ENCODE data around the gene DNER. TPM values are rescaled to one million over a fixed set of nuclear protein-coding genes. Genes with fewer than 3 reads are reported as not detected.
"Not testable (repeated sequence)": the region's sequence is repeated elsewhere in the genome, so short reads cannot be mapped to it uniquely, and the experiment has no call there.

The DNER gene
- polyA plus RNA-seq, 1 donor = 7.5 TPM

DNA sequence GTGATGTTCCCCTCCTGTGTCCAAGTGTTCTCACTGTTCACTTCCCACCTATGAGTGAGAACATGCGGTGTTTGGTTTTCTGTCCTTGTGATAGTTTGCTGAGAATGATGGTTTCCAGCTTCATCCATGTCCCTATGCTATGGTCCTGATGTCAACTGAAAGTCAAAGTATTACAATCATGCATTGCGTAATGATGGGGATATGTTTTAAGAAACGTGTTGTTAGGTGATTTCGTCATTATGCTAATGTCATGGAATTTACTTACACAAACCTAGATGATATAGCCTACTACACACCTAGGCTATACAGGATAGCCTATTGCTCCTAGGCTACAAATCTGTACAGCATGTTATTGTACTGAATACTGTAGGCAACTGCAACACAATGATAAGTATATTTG lies 207.7 kb downstream of the DNER start:
- H3K27ac ChIP-seq (ENCODE audit: low read length); H3K36me3 ChIP-seq (ENCODE audit: control insufficient read depth, insufficient read depth, low read length); H3K4me3 ChIP-seq (ENCODE audit: low read length); H3K4me1 ChIP-seq (ENCODE audit: control insufficient read depth, insufficient read depth, low read length); H3K27me3 ChIP-seq (ENCODE audit: control insufficient read depth, insufficient read depth, low read length); H3K9me3 ChIP-seq (ENCODE audit: control insufficient read depth, low read depth, low read length); DNase-seq: not testable (repeated sequence)
- WGBS (ENCODE audit: insufficient coverage, low lambda C conversion rate) = no CpG with 5 or more reads among the region's 4 CpGs

DNA sequence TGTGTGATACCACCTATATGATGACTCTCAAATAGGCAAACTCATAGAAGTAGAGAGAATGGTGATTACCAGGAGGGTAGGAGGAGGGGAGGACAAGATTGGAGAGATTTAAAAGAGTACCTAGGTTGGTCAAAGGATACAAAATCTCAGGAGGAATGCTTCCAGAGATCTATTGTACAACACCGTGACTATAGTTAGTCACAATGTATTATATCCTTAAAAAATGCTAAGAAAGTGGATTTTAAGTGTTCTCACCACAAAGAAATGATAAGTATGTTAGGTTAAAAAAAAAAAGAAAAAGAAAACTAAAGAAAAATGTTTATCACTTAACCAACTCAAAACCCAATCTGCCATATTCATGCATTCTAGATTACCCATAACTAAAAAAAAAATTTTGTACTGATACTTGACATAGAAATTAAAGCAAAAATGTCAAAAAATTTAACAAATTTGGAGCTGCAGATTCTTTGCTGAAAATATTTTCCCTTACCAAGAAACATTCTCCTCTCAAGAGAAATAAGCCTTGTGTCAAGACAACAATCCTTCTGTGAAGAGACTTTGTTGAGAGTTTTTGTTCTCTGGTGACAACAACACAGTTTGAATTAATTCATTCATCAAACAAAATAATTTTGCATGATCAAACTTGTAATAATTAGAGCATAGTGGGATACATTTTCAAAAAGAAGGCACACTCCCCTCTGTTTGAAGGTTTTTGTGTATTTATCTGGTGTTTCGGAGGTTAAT lies 213.1 kb downstream of the DNER start:
- H3K27ac ChIP-seq (ENCODE audit: low read length) = no peak overlapping the region
- no peak overlapping the region for H3K4me3 ChIP-seq (ENCODE audit: low read length)
- 93% methylated on average over 2 of the region's 2 CpGs for WGBS (ENCODE audit: insufficient coverage, low lambda C conversion rate)

DNA sequence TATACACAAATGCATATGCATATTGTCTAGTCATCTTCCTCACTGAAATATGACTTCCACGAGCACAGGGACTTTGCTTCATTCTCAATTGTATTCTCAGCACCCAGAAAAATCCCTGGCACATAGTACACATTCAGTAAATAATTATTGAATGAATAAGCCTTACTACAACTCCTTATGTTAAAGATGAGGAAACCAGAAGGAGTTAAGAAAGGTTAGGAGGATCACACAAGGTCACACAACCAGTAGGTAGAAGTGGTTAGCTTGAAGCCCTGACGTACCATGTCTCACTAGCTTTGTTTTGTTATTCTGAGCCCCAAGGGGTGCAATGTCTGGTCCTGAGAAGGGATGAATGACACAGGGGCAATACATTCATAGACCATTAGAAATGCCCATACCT lies 222.3 kb downstream of the DNER start:
- 60% methylated on average over 1 of the region's 2 CpGs for WGBS (ENCODE audit: insufficient coverage, low lambda C conversion rate)
- Histone ChIP-seq H3K4me1 (ENCODE audit: control insufficient read depth, insufficient read depth, low read length) (no peaks in the 10 kb centered on the region), H3K36me3 (ENCODE audit: control insufficient read depth, insufficient read depth, low read length) (no peaks in the 10 kb centered on the region), H3K9me3 (ENCODE audit: control insufficient read depth, low read depth, low read length) (no peaks in the 10 kb centered on the region), H3K27ac (ENCODE audit: low read length) (no peak overlapping the region), H3K27me3 (ENCODE audit: control insufficient read depth, insufficient read depth, low read length) (no peaks in the 10 kb centered on the region), H3K4me3 (ENCODE audit: low read length) (no peak overlapping the region)
- no peak for DNase-seq

More for the DNA sequence above, 213.1 kb downstream of the DNER start:
- Histone ChIP-seq H3K36me3 (ENCODE audit: control insufficient read depth, insufficient read depth, low read length) (no peaks in the 10 kb centered on the region), H3K4me1 (ENCODE audit: control insufficient read depth, insufficient read depth, low read length) (no peaks in the 10 kb centered on the region), H3K27me3 (ENCODE audit: control insufficient read depth, insufficient read depth, low read length) (no peaks in the 10 kb centered on the region), H3K9me3 (ENCODE audit: control insufficient read depth, low read depth, low read length) (no peaks in the 10 kb centered on the region)
- no peak for DNase-seq

DNA sequence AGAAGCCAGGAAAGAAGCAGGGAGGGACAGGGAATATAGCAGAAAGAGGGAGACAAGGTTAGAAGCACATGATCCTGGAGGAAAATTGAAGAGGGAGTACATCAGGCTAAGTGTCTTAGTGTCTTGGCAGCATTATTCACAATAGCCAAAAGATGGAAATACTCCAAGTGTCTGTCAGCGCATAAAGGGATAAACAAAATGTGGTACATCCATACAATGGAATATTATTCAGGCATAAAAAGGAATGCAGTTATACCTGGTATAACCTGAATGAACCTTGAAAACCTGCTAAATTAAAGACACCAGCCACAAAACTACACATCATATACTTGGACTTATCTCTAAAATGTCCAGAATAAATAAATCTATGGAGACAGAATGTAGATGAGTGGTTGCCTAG lies 224.2 kb downstream of the DNER start:
- H3K4me3 ChIP-seq (ENCODE audit: low read length) = no peak overlapping the region
- no peaks in the 10 kb centered on the region for H3K27me3 ChIP-seq (ENCODE audit: control insufficient read depth, insufficient read depth, low read length)
- no peaks in the 10 kb centered on the region for H3K36me3 ChIP-seq (ENCODE audit: control insufficient read depth, insufficient read depth, low read length)
- DNase-seq = no peak
- no peak overlapping the region for H3K27ac ChIP-seq (ENCODE audit: low read length)
- H3K4me1 ChIP-seq (ENCODE audit: control insufficient read depth, insufficient read depth, low read length) = no peaks in the 10 kb centered on the region
- no peaks in the 10 kb centered on the region for H3K9me3 ChIP-seq (ENCODE audit: control insufficient read depth, low read depth, low read length)
- WGBS (ENCODE audit: insufficient coverage, low lambda C conversion rate) = no CpG with 5 or more reads among the region's 1 CpG

DNA sequence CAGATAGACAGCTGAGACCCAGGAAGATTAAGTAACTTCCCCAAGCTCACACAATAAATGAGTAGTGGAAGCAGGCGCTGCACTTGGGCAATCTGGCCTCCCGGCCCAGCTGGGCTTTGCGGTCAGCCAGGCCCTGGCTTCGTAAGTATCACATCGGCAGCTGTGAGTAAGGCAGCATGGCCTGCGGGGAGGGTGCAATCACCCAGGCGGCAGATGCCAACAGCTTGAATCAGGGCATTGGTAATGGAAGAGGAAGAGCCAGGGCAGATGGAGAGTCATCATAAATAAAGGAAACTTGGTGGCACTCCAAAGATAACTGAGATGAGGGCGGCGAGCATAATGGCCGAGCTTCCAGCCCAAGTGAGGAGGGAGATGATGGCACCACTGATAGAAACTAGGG lies 225.3 kb downstream of the DNER start:
- H3K4me3 ChIP-seq (ENCODE audit: low read length) = no peak overlapping the region
- H3K36me3 ChIP-seq (ENCODE audit: control insufficient read depth, insufficient read depth, low read length) = no peaks in the 10 kb centered on the region
- H3K9me3 ChIP-seq (ENCODE audit: control insufficient read depth, low read depth, low read length) = no peaks in the 10 kb centered on the region
- no peak for DNase-seq
- no peaks in the 10 kb centered on the region for H3K27me3 ChIP-seq (ENCODE audit: control insufficient read depth, insufficient read depth, low read length)
- H3K4me1 ChIP-seq (ENCODE audit: control insufficient read depth, insufficient read depth, low read length) = no peaks in the 10 kb centered on the region
- 100% methylated on average over 2 of the region's 10 CpGs for WGBS (ENCODE audit: insufficient coverage, low lambda C conversion rate)
- H3K27ac ChIP-seq (ENCODE audit: low read length) = no peak overlapping the region

DNA sequence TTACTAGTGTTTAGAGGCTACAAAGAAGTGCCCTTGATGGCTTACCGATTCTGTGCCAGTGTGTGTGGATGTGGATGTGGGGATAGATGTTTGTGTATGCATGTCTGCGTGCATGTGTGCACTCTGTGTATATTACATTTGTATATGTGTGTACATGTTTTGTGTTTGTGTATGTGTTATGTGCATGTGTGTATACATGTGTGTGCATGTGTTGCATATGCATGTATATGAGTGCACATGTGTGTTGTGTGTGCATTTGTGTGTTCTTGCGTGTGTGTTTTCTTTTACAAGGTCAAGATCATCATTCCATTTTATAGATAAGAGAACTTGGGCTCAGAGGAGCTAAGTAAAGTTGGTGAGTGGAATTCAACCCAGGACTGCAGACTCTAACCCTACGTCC lies 226.1 kb downstream of the DNER start:
- H3K27me3 ChIP-seq (ENCODE audit: control insufficient read depth, insufficient read depth, low read length) = no peaks in the 10 kb centered on the region
- no peak overlapping the region for H3K27ac ChIP-seq (ENCODE audit: low read length)
- DNase-seq = no peak
- no peaks in the 10 kb centered on the region for H3K4me1 ChIP-seq (ENCODE audit: control insufficient read depth, insufficient read depth, low read length)
- H3K9me3 ChIP-seq (ENCODE audit: control insufficient read depth, low read depth, low read length) = no peaks in the 10 kb centered on the region
- H3K36me3 ChIP-seq (ENCODE audit: control insufficient read depth, insufficient read depth, low read length) = no peaks in the 10 kb centered on the region
- H3K4me3 ChIP-seq (ENCODE audit: low read length) = no peak overlapping the region
- no CpG with 5 or more reads among the region's 4 CpGs for WGBS (ENCODE audit: insufficient coverage, low lambda C conversion rate)

DNA sequence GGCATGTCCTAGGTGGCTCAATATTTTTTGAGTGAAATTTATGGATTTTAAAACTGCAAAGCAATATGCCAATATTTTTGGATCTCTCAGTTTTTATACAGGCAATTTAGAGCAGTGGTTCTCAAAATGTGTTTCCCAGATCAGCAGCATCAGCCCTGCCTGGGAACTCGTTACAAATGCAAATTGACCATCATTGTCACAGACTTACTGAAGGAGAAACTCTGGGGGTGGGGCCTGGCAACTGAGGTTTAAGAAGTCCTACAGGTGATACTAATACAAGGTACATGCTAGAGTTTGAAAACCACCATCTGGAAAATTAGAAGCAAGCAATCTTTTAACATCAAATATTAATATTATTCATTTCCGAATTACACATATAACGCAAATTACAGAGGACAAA lies 227.7 kb downstream of the DNER start:
- WGBS (ENCODE audit: insufficient coverage, low lambda C conversion rate) = 77% methylated on average over 2 of the region's 3 CpGs
- DNase-seq = no peak
- Histone ChIP-seq H3K4me3 (ENCODE audit: low read length) (no peak overlapping the region), H3K9me3 (ENCODE audit: control insufficient read depth, low read depth, low read length) (no peaks in the 10 kb centered on the region), H3K27ac (ENCODE audit: low read length) (no peak overlapping the region), H3K36me3 (ENCODE audit: control insufficient read depth, insufficient read depth, low read length) (no peaks in the 10 kb centered on the region), H3K27me3 (ENCODE audit: control insufficient read depth, insufficient read depth, low read length) (no peaks in the 10 kb centered on the region), H3K4me1 (ENCODE audit: control insufficient read depth, insufficient read depth, low read length) (no peaks in the 10 kb centered on the region)

DNA sequence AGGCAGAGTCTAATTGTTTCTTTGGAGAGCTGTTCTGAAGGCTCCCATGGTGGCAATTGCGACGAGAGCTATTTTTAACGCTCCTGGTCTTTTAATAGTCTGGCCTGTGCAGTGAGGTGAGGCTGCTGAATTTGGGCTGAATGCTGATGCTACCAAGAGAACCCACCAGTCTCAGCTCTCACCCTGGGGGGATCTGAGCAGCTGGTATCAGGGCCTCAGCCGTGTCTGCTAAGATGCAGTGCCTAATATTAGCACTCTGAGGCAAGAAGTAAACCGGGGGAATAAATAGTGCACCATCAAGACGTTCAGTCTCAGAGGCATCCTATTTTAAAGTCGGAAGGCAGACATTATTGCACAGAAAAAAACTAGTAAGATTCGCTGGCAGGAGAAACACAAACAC lies 228.5 kb downstream of the DNER start:
- no peaks in the 10 kb centered on the region for H3K27me3 ChIP-seq (ENCODE audit: control insufficient read depth, insufficient read depth, low read length)
- no peak for DNase-seq
- H3K9me3 ChIP-seq (ENCODE audit: control insufficient read depth, low read depth, low read length) = no peaks in the 10 kb centered on the region
- H3K4me3 ChIP-seq (ENCODE audit: low read length) = no peak overlapping the region
- 48% methylated on average over 2 of the region's 8 CpGs for WGBS (ENCODE audit: insufficient coverage, low lambda C conversion rate)
- no peaks in the 10 kb centered on the region for H3K4me1 ChIP-seq (ENCODE audit: control insufficient read depth, insufficient read depth, low read length)
- H3K36me3 ChIP-seq (ENCODE audit: control insufficient read depth, insufficient read depth, low read length) = no peaks in the 10 kb centered on the region
- H3K27ac ChIP-seq (ENCODE audit: low read length) = no peak overlapping the region

DNA sequence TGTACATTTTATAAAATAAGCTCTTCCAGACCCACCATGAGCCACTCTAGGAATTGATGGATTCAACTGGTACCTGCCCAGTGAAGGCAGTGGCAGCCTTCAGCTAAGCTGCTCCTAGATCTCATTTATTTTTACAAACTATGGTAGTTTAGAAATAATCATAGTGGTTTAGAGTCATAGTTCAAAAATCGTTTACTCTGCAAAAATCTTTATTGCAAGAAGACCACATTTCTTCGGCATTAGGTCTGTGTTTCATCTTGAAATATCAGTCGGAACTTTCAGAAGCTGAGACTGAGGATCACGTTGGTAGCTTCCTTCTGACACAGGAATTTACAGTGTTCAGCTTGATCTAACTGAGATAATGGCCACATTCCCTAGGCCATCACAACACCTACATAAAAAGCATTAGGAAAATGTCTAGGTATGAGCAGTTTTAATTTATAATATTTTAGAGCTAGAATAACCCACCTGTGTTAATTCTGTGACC lies 237.0 kb downstream of the DNER start:
- no peak overlapping the region for H3K27ac ChIP-seq (ENCODE audit: low read length)
- WGBS (ENCODE audit: insufficient coverage, low lambda C conversion rate) = 60% methylated on average over 1 of the region's 4 CpGs
- no peaks in the 10 kb centered on the region for H3K4me1 ChIP-seq (ENCODE audit: control insufficient read depth, insufficient read depth, low read length)
- no peaks in the 10 kb centered on the region for H3K36me3 ChIP-seq (ENCODE audit: control insufficient read depth, insufficient read depth, low read length)
- H3K9me3 ChIP-seq (ENCODE audit: control insufficient read depth, low read depth, low read length) = no peaks in the 10 kb centered on the region
- no peak overlapping the region for H3K4me3 ChIP-seq (ENCODE audit: low read length)
- DNase-seq = no peak
- no peaks in the 10 kb centered on the region for H3K27me3 ChIP-seq (ENCODE audit: control insufficient read depth, insufficient read depth, low read length)

DNA sequence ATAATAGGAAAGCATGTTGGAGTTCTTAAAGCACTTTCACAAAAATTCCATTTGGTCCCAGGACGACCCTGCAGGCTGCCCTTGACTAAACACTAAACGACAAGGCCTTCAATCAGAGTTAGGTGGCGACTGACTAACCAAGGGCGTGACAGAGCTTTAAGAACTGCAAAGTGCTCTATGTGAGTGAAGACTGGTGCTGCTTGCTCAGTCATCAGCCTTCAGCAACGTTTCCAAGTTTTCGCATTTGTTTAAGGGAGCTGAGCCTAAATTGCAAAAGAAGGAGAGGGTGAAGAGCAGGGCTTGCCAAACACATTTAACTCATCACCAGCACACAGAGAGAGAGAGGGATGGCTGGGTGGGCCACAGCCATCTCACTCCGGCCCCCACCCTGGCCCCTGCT lies 238.6 kb downstream of the DNER start:
- no peaks in the 10 kb centered on the region for H3K9me3 ChIP-seq (ENCODE audit: control insufficient read depth, low read depth, low read length)
- WGBS (ENCODE audit: insufficient coverage, low lambda C conversion rate) = no CpG with 5 or more reads among the region's 7 CpGs
- H3K36me3 ChIP-seq (ENCODE audit: control insufficient read depth, insufficient read depth, low read length) = no peaks in the 10 kb centered on the region
- no peaks in the 10 kb centered on the region for H3K27me3 ChIP-seq (ENCODE audit: control insufficient read depth, insufficient read depth, low read length)
- H3K27ac ChIP-seq (ENCODE audit: low read length) = no peak overlapping the region
- no peak for DNase-seq
- H3K4me1 ChIP-seq (ENCODE audit: control insufficient read depth, insufficient read depth, low read length) = no peaks in the 10 kb centered on the region
- no peak overlapping the region for H3K4me3 ChIP-seq (ENCODE audit: low read length)

DNA sequence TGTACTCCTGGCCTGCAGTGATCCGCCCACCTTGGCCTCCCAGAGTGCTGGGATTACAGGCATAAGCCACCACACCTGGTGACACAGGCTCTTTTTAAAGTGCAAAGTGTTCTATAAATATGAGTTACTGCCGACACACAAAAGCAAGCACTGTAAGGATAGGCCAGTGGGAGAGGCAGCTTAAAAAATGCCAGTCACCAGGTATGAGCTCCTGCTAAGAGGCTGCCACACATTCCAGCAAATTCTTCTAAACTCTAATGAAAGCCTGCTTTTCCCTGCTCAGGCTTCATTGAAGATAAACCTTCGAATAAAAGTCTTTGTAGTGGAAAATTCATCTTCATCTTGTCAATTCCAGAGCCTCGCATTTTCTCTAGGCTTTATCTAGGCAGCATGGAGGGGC lies 240.2 kb downstream of the DNER start:
- DNase-seq = no peak
- Histone ChIP-seq H3K9me3 (ENCODE audit: control insufficient read depth, low read depth, low read length) (no peaks in the 10 kb centered on the region), H3K4me3 (ENCODE audit: low read length) (no peak overlapping the region), H3K36me3 (ENCODE audit: control insufficient read depth, insufficient read depth, low read length) (no peaks in the 10 kb centered on the region), H3K4me1 (ENCODE audit: control insufficient read depth, insufficient read depth, low read length) (no peaks in the 10 kb centered on the region), H3K27ac (ENCODE audit: low read length) (no peak overlapping the region), H3K27me3 (ENCODE audit: control insufficient read depth, insufficient read depth, low read length) (no peaks in the 10 kb centered on the region)
- no CpG with 5 or more reads among the region's 4 CpGs for WGBS (ENCODE audit: insufficient coverage, low lambda C conversion rate)
